HG03442 (cell line): ENCODE measurements around the gene DNASE1L3.

Experiments
- ATAC-seq: cut with Tn5 transposase; IDR thresholded peaks from one replicate; pipeline ENCODE4 v1.9.1; 2021; ENCODE audit warnings: mild to moderate bottlenecking, moderate library complexity; ENCODE audit not compliant: unreplicated experiment

The DNASE1L3 gene

GRCh38 chr3:58164199-58164879, 46.4 kb downstream of the DNASE1L3 start:
- ATAC-seq: no peak

- no peak for ATAC-seq
Measured at GRCh38 chr3:58163234-58163633, 47.5 kb downstream of the DNASE1L3 start.

- no peak for ATAC-seq
Measured at GRCh38 chr3:58161435-58162398, 49.1 kb downstream of the DNASE1L3 start.

- ATAC-seq: no peak
Measured at GRCh38 chr3:58160399-58160798, 50.4 kb downstream of the DNASE1L3 start.

- ATAC-seq: no peak
Measured at GRCh38 chr3:58158442-58159153, 52.2 kb downstream of the DNASE1L3 start.

- ATAC-seq: no peak
Measured at GRCh38 chr3:58157700-58158099, 53.1 kb downstream of the DNASE1L3 start.

- no peak for ATAC-seq
Measured at GRCh38 chr3:58155838-58156237, 54.9 kb downstream of the DNASE1L3 start.

- ATAC-seq: no peak
Measured at GRCh38 chr3:58154626-58155449, 55.9 kb downstream of the DNASE1L3 start.

GRCh38 chr3:58153371-58153770, 57.4 kb downstream of the DNASE1L3 start:
- no peak for ATAC-seq

- no peak for ATAC-seq
Measured at GRCh38 chr3:58152225-58153015, 58.4 kb downstream of the DNASE1L3 start.

GRCh38 chr3:58151637-58152036, 59.1 kb downstream of the DNASE1L3 start:
- no peak for ATAC-seq

- no peak for ATAC-seq
Measured at GRCh38 chr3:58150810-58151199, 60.0 kb downstream of the DNASE1L3 start.

- ATAC-seq: no peak
Measured at GRCh38 chr3:58150130-58150809, 60.5 kb downstream of the DNASE1L3 start.

- ATAC-seq: no peak
Measured at GRCh38 chr3:58148049-58148448, 62.7 kb downstream of the DNASE1L3 start.

- no peak for ATAC-seq
Measured at GRCh38 chr3:58144478-58145325, 66.1 kb downstream of the DNASE1L3 start.

- no peak for ATAC-seq
Measured at GRCh38 chr3:58143417-58144055, 67.2 kb downstream of the DNASE1L3 start.
